HepG2 (cell line): ENCODE results near the gene OSGIN1. TPM values are rescaled to one million over a fixed set of nuclear protein-coding genes. Genes with fewer than 3 reads are reported as not detected.

Experiments used
- DPF2 ChIP-seq: sonication (generic); formaldehyde crosslinking; IDR thresholded peaks from 2 replicates; pipeline ENCODE4 v1.4.0; 2020; ENCODE audit warnings: mild to moderate bottlenecking, low read depth, missing genetic modification reagents, borderline replicate concordance
- HMG20A ChIP-seq: IDR thresholded peaks from 2 replicates; pipeline ENCODE4 v1.6.1; 2016; ENCODE audit warnings: borderline replicate concordance
- KDM6A ChIP-seq: IDR thresholded peaks from 2 replicates; pipeline ENCODE4 v1.6.1; 2016; ENCODE audit warnings: low read depth
- KLF16 ChIP-seq, 2 experiments: sonication (generic) in 1 of 2; formaldehyde crosslinking in 1 of 2; IDR thresholded peaks; 2 replicates each; pipeline versions ENCODE4 v1.6.1 to v1.8.0; 2016 to 2023; ENCODE audit warnings: missing genetic modification reagents in 2 of 2, missing compliant biosample characterization in 1 of 2
- KMT2A ChIP-seq: sonication (generic); formaldehyde crosslinking; IDR thresholded peaks from 2 replicates; pipeline ENCODE4 v1.4.0; 2020; ENCODE audit warnings: missing genetic modification reagents
- MAX ChIP-seq: IDR thresholded peaks from 2 replicates; pipeline ENCODE4 v1.6.1; 2012; ENCODE audit warnings: inconsistent platforms
- MEIS2 ChIP-seq: sonication (generic); formaldehyde crosslinking; IDR thresholded peaks from 2 replicates; pipeline ENCODE4 v1.9.0; 2021; ENCODE audit warnings: mild to moderate bottlenecking, missing genetic modification reagents
- MXI1 ChIP-seq: IDR thresholded peaks from 3 replicates; pipeline ENCODE4 v1.6.1; 2012; ENCODE audit warnings: low read depth, low read length, inconsistent platforms, borderline replicate concordance
- PHB2 ChIP-seq: fragments of 450-650 bp; IDR thresholded peaks from 2 replicates; pipeline ENCODE4 v1.6.1; 2018; ENCODE audit not compliant: partially characterized antibody
- SRF ChIP-seq: IDR thresholded peaks from 2 replicates; pipeline ENCODE4 v1.6.1; 2011; ENCODE audit warnings: mild to moderate bottlenecking, low read depth, low read length, moderate library complexity
- TFE3 ChIP-seq: IDR thresholded peaks from 2 replicates; pipeline ENCODE4 v1.6.1; 2016
- YEATS4 ChIP-seq: sonication (generic); formaldehyde crosslinking; IDR thresholded peaks from 2 replicates; pipeline ENCODE4 v1.4.0; 2020; ENCODE audit warnings: missing genetic modification reagents, borderline replicate concordance
- ZBED4 ChIP-seq: sonication (generic); formaldehyde crosslinking; IDR thresholded peaks from 2 replicates; pipeline ENCODE4 v1.4.0; 2020; ENCODE audit warnings: missing genetic modification reagents, borderline replicate concordance
- ZBTB4 ChIP-seq: sonication (generic); formaldehyde crosslinking; IDR thresholded peaks from 2 replicates; pipeline ENCODE4 v1.4.0; 2020; ENCODE audit warnings: missing genetic modification reagents, mild to moderate bottlenecking, borderline replicate concordance
- ZNF180 ChIP-seq: sonication (generic); formaldehyde crosslinking; IDR thresholded peaks from 2 replicates; pipeline ENCODE4 v1.4.0; 2020; ENCODE audit warnings: low read depth, missing genetic modification reagents, borderline replicate concordance
- ZNF274 ChIP-seq: sonication (generic); formaldehyde crosslinking; IDR thresholded peaks from 2 replicates; pipeline ENCODE4 v1.5.1; 2020; ENCODE audit warnings: mild to moderate bottlenecking, missing genetic modification reagents
- ZNF614 ChIP-seq: IDR thresholded peaks from 2 replicates; pipeline ENCODE4 v1.6.1; 2018; ENCODE audit warnings: missing biosample characterization, missing genetic modification reagents, inconsistent platforms, borderline replicate concordance
- ZNF629 ChIP-seq: sonication (generic); formaldehyde crosslinking; conservative IDR thresholded peaks from 2 replicates; pipeline ENCODE4 v1.5.0; 2020; ENCODE audit warnings: missing genetic modification reagents
- ZNF841 ChIP-seq: sonication (generic); formaldehyde crosslinking; IDR thresholded peaks from 2 replicates; pipeline ENCODE4 v1.8.1; 2023; ENCODE audit warnings: missing genetic modification reagents, borderline replicate concordance
- polyA plus RNA-seq, 8 experiments: library from polyadenylated mRNA; depleted of rRNA in 3 of 8; stranded (reverse) in 7 of 8; unstranded in 1 of 8; fragments of >200 nt; fragmentation: Illumina TruSeq in 4 of 8; extraction: Trizol in 4 of 8; gene quantifications; 2 replicates each; pipeline versions ENCODE4 v1.2.1 to v1.2.3, GENCODE V29; 2011 to 2016; ENCODE audit warnings: low read depth in 4 of 8, missing spikeins in 1 of 8, mixed read lengths in 1 of 8; ENCODE audit not compliant: insufficient read depth in 1 of 8
- total RNA-seq, 5 experiments: library from RNA; depleted of rRNA; stranded (reverse); fragments of >200 nt; fragmentation: Illumina TruSeq; extraction: Trizol; gene quantifications; 2 replicates each; pipeline ENCODE4 v1.2.3, GENCODE V29; 2016; ENCODE audit warnings: low read depth in 1 of 5

The OSGIN1 gene
- total and polyA plus RNA-seq, 2 of the 13 experiments (the other 11 are each of a cell fraction or from before 2014, with no cell fraction given): 20.5 to 27.1 TPM

- TF ChIP-seq DPF2 (CRISPR knock-in tag) (no peak), MEIS2 (no peak), YEATS4 (CRISPR knock-in tag) (peak; percentile 59; the same call in 1 of the 2 replicates), SRF (no peak), ZBTB4 (CRISPR knock-in tag) (0 out of 2 replicates have a peak, but pooled peaks have one; percentile 52), ZBED4 (CRISPR knock-in tag) (no peak), MAX (peak; percentile 86), ZNF180 (no peak), PHB2 (no peak), ZNF841 (CRISPR knock-in tag) (no peak), KDM6A (CRISPR knock-in tag) (peak; percentile 72), MXI1 (peak; percentile 47; the same call in 1 of the 3 replicates), KLF16 (CRISPR knock-in tag; IDR thresholded peaks at IDR 0.05) (no peak), TFE3 (CRISPR knock-in tag) (peak; percentile 45; the same call in 1 of the 2 replicates), ZNF629 (CRISPR knock-in tag) (peak; percentile 9; the same call in 1 of the 2 replicates), ZNF614 (CRISPR knock-in tag) (peak; percentile 46; the same call in 1 of the 2 replicates), KMT2A (CRISPR knock-in tag) (no peak), HMG20A (peak; percentile 18; the same call in 1 of the 2 replicates), ZNF274 (CRISPR knock-in tag) (0 out of 2 replicates have a peak, but pooled peaks have one; percentile 8)
Measured at GRCh38 chr16:83947642-83948234, 5.3 kb upstream of the OSGIN1 start (continued).
